Activated naive CD8-positive, alpha-beta T cell treated with anti-CD3 and anti-CD28 coated beads, Interleukin-2, amount 50 U/mL, for 16 hours (primary cell): ENCODE measurements around the gene SCD5.

Experiments
- DNase-seq: peaks from one replicate; pipeline ENCODE4 v3.0.0-alpha.2; 2020; ENCODE audit warnings: low read depth, low spot score

Gene SCD5

GRCh38 chr4:82589756-82590155, 208.8 kb downstream of the SCD5 start:
- no peak for DNase-seq

- DNase-seq = no peak
Observed at GRCh38 chr4:82588771-82589270, 209.8 kb downstream of the SCD5 start.

- no peak for DNase-seq
Observed at GRCh38 chr4:82587826-82588540, 210.6 kb downstream of the SCD5 start.

GRCh38 chr4:82585690-82586435, 212.7 kb downstream of the SCD5 start:
- DNase-seq = no peak

GRCh38 chr4:82584931-82585330, 213.7 kb downstream of the SCD5 start:
- no peak for DNase-seq

- DNase-seq = no peak
Observed at GRCh38 chr4:82583897-82584587, 214.6 kb downstream of the SCD5 start.

- DNase-seq = no peak
Observed at GRCh38 chr4:82579932-82580331, 218.7 kb downstream of the SCD5 start.
